ENCODE data around the gene CLEC16A. TPM values are rescaled to one million over a fixed set of nuclear protein-coding genes. Genes with fewer than 3 reads are reported as not detected.

Gene CLEC16A
- total RNA-seq, 1 donor from 2014 or later, result 15.8 TPM

- DNase-seq (ENCODE audit: low read depth), result no peak
- no peak for FAIRE-seq
- Histone ChIP-seq H3K4me3 (ENCODE audit: low read depth, low read length) (no peak overlapping the region), H3K27me3 (ENCODE audit: control insufficient read depth, insufficient read depth, low read length) (no peaks in the 10 kb centered on the region), H3K36me3 (ENCODE audit: control insufficient read depth, insufficient read depth, low read length) (no peaks in the 10 kb centered on the region)
- TF ChIP-seq CTCF (IDR thresholded peaks at IDR 0.05; ENCODE audit: insufficient read depth, low read length, severe bottlenecking), result no peak
These were observed 247.3 kb downstream of the CLEC16A start for GRCh38 chr16:11191665-11192064.

- no peak for TF ChIP-seq CTCF (IDR thresholded peaks at IDR 0.05; ENCODE audit: insufficient read depth, low read length, severe bottlenecking)
- H3K4me3 ChIP-seq (ENCODE audit: low read depth, low read length), result no peak overlapping the region
- no peaks in the 10 kb centered on the region for H3K36me3 ChIP-seq (ENCODE audit: control insufficient read depth, insufficient read depth, low read length)
- no peak for DNase-seq (ENCODE audit: low read depth)
- no peaks in the 10 kb centered on the region for H3K27me3 ChIP-seq (ENCODE audit: control insufficient read depth, insufficient read depth, low read length)
- FAIRE-seq, result no peak
These were observed 249.1 kb downstream of the CLEC16A start for GRCh38 chr16:11193494-11193893.

GRCh38 chr16:11194913-11195312 is 250.5 kb downstream of the CLEC16A start:
- Histone ChIP-seq H3K4me3 (ENCODE audit: low read depth, low read length) (no peak overlapping the region), H3K27me3 (ENCODE audit: control insufficient read depth, insufficient read depth, low read length) (no peaks in the 10 kb centered on the region), H3K36me3 (ENCODE audit: control insufficient read depth, insufficient read depth, low read length) (no peaks in the 10 kb centered on the region)
- TF ChIP-seq CTCF (IDR thresholded peaks at IDR 0.05; ENCODE audit: insufficient read depth, low read length, severe bottlenecking), result no peak
- FAIRE-seq (no peak), DNase-seq (ENCODE audit: low read depth) (no peak)

- DNase-seq (ENCODE audit: low read depth), result no peak
- no peak for FAIRE-seq
- H3K4me3 ChIP-seq (ENCODE audit: low read depth, low read length), result no peak overlapping the region
- H3K36me3 ChIP-seq (ENCODE audit: control insufficient read depth, insufficient read depth, low read length), result no peaks in the 10 kb centered on the region
- no peaks in the 10 kb centered on the region for H3K27me3 ChIP-seq (ENCODE audit: control insufficient read depth, insufficient read depth, low read length)
- no peak for TF ChIP-seq CTCF (IDR thresholded peaks at IDR 0.05; ENCODE audit: insufficient read depth, low read length, severe bottlenecking)
These were observed 252.0 kb downstream of the CLEC16A start for GRCh38 chr16:11196286-11196828.

GRCh38 chr16:11198375-11198774 is 254.0 kb downstream of the CLEC16A start:
- no peak for DNase-seq (ENCODE audit: low read depth)

More at GRCh38 chr16:11198375-11198774, 254.0 kb downstream of the CLEC16A start:
- TF ChIP-seq CTCF (IDR thresholded peaks at IDR 0.05; ENCODE audit: insufficient read depth, low read length, severe bottlenecking), result no peak
- Histone ChIP-seq H3K36me3 (ENCODE audit: control insufficient read depth, insufficient read depth, low read length) (no peaks in the 10 kb centered on the region), H3K4me3 (ENCODE audit: low read depth, low read length) (no peak overlapping the region), H3K27me3 (ENCODE audit: control insufficient read depth, insufficient read depth, low read length) (no peaks in the 10 kb centered on the region)
- FAIRE-seq, result no peak

Data from bronchial epithelial cell (primary cell).